HG03442 (cell line): ENCODE results near the gene CIAO1.
"Not testable (repeated sequence)": the region's sequence is repeated elsewhere in the genome, so short reads cannot be mapped to it uniquely, and the experiment has no call there.

ENCODE experiments used
- ATAC-seq: cut with Tn5 transposase; IDR thresholded peaks from one replicate; pipeline ENCODE4 v1.9.1; 2021; ENCODE audit warnings: mild to moderate bottlenecking, moderate library complexity; ENCODE audit not compliant: unreplicated experiment

CIAO1 gene

GRCh38 chr2:96249654-96250053, 16.4 kb upstream of the CIAO1 start:
- no peak for ATAC-seq

DNA sequence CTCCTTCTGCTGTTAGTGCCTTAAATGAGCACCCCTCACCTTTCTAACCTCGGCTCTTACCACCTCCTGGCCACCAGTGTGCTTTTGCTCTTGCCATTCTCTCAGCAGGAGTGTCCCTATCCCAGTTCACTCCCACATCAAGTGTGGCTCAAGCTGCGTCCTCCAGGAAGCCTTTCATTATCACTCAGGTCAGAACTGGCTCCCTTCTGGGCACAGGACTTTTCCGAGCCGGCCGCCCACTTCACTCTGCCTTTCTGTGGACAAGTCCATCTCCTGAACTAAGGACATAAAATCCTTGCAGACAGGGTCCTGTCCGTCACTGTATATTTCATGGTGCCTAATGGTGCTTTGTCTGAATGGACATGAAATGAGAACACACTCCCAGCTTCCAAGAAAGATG, 15.8 kb upstream of the CIAO1 start:
- ATAC-seq = no peak

GRCh38 chr2:96251721-96252292, 14.2 kb upstream of the CIAO1 start:
- no peak for ATAC-seq

DNA sequence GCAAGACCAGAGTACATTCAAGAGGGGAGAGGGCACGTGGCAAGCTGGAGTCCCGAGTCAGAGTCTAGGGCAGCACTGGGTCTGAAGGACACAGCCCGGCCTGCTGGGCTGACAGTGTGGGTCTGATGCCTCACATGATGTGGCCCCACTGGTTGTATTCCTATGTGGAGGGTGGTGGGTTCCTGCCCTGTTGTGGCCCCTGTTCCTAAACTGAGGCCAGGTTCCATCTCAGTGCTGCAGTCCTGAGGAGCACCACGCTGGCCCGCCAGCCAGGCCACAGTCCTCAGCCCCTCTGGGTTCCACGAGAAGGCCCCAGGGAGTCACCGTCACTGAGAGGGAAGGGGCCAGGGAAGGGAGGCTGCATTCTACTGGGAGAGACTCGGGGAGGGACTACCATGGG, 13.5 kb upstream of the CIAO1 start:
- no peak for ATAC-seq

DNA sequence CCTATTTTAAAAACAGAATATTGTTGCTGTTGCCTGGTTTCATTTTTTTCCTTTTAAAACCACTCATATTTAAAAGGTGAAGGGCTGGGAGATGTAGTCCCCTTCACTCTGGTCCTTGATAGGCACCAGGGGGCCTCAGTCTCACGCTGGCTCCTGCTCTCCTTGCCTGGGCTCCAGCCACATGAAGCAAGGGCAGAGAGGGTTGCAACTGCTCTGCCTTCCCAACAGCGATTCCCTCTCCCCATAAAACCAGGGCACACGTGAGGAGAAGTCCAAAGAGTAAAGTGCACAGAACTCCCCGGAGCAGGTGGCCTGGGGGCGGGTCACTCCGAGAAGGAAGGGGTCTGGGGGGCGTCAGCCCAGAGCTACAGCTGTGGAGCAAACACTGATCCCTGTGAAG, 13.0 kb upstream of the CIAO1 start:
- no peak for ATAC-seq

DNA sequence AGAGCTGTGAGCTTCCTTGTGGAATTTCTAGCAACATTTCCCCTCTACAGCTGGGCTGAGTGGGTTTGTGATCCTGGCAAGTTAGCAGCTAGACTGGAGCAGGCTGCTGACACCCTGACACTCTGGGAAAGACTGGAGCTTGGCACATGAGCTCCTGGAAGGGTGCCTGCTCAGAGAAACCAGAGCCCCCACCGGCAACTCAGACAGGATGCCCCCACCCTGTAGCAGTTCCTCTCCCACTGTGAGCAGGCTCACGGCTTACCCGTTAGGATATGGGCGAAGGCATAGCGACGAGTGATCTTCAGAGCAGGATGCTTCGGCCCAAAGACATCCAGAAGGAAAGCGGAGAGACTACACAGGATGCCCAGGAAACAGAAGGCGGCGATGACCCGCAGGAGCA, 11.5 kb upstream of the CIAO1 start:
- no peak for ATAC-seq

DNA sequence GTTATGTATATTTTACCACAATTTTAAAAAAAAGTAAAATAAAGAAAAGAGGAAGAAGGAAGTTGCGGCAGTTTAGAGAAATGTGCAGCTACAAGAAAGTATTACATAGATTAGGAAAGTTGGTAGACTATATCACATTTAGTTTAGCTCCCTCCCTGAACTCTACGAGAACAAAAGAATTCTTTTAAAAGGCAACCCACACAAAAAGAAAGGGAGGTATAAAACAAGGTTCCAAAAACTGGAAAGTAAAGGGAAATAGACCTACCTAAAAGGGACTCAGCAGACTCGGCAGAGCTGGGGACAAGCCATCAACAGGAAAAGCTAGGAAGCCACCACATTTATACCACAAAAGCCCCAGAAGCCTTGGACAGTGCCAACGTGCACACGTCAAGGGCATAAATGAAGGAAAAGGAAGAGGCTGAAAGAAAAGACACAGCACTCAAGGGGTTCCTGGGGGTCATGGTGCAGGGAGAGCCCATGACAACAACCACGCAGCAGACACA, 9.4 kb upstream of the CIAO1 start:
- ATAC-seq = no peak

DNA sequence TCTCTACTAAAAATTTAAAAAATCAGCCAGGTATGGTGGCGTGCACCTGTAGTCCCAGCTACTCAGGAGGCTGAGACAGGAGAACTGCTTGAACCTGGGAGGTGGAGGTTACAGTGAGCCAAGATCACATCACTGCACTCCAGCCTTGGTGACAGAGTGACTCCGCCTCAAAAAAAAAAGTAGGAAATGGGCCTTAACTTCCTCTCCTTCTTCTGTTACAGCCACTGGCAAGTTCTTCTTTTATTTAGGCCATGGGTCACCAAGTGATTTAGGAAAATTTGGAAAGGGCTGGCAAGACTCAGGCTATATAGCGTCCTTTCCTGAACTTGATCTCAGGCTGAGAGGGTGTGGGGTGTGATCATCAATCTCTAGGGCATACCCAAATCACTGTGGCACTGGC, 8.3 kb upstream of the CIAO1 start:
- ATAC-seq = not testable (repeated sequence)

GRCh38 chr2:96258166-96259022, 7.6 kb upstream of the CIAO1 start:
- ATAC-seq = no peak

DNA sequence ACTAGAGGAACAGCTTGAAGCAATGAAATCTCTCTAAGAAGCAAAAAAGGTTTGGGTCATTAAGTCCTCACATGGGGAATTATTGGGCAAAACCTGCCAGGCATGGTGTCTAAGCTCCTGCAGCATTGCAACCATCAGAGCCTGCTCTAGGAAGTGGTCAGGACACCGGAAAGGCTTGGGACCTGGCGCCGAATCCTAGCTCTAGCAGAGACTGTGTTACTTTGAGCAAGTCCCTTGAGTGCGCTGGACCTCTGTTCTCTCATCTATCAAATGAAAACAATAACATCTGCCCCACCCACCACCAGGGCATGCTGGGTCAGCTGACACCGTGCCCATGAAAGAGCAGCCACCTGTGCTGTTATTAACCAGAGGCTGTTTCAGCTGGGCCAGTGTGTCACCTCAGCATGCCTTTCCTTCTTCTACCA, 6.5 kb upstream of the CIAO1 start:
- no peak for ATAC-seq

DNA sequence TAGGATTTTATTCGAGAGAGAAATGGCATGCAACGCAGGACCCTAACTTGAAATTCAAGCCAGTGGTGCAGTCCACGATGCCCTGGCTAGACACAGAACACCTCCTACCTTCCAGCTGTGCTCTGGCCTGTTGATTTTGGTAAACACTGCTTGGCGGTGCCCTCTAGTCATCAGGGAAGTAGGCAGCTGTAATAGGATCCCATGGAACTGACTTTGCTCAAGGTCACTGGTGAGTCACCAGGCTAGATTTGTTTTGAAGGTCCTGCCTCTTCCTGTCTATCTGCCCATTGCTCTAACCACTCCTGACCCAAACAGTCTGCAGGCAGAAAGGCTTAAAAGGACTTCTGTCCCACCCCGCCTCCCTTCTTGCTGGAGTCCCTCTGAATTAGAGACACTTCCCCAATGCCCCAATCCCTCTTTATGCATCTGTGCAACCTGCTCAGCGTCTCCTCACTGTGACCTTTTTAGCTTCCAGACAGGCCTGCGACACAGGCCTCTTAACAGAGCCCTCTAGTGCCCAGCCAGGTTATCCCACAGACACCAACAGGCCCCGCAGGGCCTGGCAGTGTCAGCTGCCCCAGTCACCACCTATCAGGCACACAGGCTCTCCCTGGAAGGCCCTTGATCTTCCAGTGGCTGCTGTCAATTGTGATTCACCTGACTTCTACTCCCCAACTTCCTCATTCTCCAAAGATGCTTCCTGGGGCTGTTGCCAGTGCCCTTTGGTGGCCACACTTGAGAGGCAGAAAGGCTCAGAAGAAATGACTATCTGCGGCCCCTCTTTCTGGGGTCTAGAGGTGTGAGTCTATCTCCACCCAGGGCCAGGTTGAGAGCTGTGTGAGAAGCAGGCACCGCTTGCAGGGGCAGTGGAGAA, 5.4 kb upstream of the CIAO1 start:
- ATAC-seq = peak; percentile 40

DNA sequence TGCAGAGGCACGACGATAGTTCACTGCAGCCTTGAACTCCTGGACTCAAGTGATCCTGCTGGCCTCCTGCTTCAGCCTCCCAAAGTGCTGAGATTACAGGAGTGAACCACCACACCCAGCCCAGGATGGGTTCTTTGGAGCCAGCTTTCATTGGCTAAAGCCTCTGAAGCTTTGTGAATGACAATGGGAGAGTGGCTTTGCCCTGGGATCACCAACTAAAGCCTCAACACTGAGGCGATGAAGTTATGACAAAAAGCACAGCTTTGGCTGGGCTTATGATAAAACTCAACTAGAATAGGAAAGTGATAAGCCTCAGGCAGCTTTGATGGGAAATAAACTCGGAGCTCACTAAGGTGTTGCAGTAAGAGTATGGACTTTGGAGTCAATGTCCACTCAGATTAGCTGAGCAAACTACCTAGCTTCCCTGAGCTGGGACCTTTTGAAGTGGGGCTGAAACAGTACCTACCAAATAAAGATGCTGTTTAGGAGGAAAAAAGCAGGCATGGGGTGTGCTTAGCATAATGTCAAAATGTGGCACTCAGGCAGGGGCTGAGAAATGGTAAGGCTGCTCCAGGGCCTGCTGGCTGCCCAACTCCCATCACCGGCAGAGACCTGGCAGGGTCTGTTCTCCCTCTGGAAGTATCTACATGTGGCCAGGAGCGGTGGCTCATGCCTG, 4.6 kb upstream of the CIAO1 start:
- no peak for ATAC-seq

GRCh38 chr2:96262306-96262705, 3.7 kb upstream of the CIAO1 start:
- no peak for ATAC-seq

DNA sequence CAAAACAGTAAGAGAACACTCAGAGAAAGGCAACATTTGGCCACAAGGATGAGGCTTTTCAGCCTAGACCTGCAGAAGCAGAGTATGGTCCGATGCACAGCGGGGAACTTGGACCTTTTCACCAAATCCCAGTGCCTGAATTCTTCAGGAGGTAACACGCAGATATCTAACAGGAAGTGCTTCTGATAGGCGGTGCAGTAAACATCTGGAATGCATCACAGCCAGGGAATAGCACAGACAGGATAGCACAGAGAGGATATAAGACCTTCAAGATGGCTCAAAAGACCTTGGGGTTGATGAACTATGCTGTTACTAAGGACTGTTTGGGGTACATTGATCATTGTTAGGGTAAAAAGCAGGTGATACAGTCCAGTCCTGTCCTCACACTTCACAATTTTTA, 1.9 kb upstream of the CIAO1 start:
- ATAC-seq = no peak

DNA sequence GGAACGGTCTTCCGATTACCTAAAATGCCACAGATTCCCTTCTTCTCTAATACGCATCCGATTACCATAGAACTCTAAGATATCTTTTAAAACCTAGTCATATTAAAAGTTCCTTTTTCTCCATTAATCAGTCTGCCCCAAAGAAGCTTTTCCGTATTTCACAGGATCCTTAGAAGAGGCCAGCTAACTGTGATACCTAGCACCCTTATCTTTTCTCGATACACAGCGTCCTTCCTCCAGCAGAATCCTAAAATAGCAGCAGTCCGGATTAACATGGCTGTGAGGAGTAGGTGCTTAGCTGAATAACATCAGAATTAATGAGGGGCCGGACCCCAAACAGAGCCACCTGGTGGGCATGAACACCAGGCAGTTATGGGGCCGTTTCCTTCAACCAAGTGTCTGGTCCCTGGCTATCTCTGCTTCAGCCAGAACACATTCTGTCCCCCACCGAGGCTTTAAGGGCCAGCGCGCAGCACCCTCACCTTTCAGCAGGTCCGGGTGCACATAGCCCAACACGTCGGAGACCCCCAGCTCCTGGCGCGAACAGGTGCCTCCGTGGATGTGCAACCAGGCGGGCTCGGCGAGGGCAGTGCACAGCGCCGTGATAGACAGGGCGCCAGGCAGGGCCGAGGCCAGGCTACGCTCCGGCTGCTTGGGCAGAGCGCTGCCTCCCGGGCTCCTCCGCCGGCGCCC, 1.2 kb upstream of the CIAO1 start:
- ATAC-seq = no peak

DNA sequence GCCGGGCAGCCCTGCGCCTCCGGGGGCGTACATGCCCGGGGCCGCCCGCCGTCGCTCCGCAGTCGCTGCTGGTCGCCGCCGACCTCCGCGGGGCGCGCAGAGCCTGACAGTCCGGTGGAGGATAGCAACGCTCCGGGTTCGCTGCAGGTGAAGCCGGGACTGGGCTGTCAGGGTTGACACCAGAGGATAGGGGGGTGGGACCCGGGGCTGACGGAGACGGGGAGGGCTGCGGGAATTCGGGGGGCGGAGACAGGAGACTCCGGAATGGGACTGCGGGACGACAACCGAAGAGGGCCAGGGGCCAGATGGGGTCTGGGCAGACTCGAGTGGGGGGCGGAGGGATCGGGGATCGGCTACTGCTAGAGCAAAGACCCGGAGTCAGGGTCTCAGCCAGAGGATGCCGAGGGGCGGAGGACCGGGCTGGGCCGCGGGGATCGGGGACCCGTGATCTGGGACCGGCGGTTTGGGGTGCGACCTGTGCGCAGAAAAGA, 631 bp upstream of the CIAO1 start:
- ATAC-seq = peak; percentile 10

DNA sequence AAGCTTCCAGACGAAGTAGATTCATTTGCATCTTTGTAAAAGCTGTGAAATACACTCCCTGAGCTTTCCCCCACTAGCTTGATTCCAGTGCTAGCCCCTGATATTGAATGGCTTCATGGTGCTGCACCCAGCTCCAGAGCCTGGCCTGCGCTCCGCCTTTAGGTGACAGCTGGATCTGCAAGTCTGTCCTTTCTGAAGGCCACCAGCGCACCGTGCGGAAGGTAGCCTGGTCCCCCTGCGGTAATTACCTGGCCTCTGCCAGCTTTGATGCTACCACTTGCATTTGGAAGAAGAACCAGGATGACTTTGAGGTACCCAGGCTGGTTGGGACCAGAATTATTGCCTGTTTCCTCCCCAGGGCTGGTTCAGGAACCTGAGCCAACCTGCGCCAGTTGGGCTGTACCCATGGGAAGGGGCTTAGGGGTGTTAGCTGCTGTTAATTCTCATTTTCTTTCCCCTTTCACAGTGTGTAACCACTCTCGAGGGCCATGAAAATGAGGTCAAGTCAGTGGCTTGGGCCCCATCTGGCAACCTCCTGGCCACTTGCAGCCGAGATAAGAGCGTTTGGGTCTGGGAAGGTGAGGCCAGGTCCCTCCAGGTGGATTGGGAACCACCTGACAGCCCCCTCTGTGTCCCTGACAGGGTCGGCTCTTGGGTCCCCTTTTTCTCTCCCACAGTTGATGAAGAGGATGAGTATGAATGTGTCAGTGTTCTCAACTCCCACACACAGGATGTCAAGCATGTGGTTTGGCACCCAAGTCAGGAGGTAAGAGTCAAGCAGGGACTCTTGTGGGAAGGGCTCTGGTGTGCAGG, 1.3 kb downstream of the CIAO1 start:
- no peak for ATAC-seq

GRCh38 chr2:96271995-96272394, 6.0 kb downstream of the CIAO1 start:
- ATAC-seq = no peak

DNA sequence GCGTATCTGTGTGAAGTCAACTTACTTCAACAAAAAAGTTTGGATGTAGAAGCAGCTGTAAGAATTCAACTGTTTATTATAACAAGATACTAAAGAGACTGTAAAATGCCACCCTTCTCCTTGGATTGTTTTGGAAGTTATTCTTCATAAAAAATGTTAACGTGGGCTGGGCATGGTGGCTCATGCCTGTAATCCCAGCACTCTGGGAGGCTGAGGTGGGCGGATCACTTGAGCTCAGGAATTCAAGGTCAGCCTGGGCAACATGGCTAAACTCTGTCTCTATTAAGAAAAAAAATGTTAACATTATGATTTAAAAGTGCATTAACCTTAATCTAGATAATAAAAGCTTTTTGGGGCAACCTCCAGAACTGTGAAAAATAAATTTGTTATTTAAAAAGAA, 7.7 kb downstream of the CIAO1 start:
- ATAC-seq = no peak
